ENCODE results near the gene KLK14.

The KLK14 gene

GRCh38 chr19:51083181-51083580, 494 bp upstream of the KLK14 start:
- DNase-seq: no peak

- no peak for DNase-seq
These were observed 1.2 kb downstream of the KLK14 start for GRCh38 chr19:51081476-51081875.

DNA sequence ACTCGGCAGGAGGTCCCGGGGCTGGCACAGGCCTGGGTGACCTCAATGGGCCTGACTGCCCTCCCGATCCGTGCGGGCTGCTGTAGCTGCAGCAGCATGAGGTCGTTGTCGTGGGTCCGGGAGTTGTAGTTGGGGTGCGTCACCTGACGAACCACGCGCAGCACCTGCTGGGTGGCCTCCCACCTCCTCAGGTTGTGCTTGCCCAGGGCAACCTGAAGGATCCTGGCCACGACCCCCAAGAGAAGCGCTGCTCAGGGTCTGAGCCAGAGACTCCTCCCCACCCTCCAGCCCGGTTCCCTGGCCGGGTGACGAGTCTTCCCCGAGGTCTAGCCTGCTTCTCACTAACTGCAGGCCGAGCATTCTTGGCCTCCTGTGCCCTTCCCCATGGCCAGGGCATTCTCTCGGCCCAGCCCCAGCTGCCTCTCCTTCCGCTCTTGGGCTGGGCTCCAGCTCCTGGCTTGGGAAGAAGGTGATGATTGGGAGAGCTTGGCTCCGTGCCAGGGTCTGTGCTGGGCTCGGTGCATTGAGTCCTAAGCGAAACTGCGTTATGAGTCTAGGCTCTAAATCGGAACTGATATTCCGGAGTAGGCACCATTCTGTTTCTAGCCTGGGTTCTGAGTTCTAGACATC, 3.1 kb downstream of the KLK14 start:
- no peak for DNase-seq

GRCh38 chr19:51078731-51079130, 4.0 kb downstream of the KLK14 start:
- DNase-seq: no peak

- no peak for DNase-seq
These were observed 4.6 kb downstream of the KLK14 start for GRCh38 chr19:51078104-51078503.

DNA sequence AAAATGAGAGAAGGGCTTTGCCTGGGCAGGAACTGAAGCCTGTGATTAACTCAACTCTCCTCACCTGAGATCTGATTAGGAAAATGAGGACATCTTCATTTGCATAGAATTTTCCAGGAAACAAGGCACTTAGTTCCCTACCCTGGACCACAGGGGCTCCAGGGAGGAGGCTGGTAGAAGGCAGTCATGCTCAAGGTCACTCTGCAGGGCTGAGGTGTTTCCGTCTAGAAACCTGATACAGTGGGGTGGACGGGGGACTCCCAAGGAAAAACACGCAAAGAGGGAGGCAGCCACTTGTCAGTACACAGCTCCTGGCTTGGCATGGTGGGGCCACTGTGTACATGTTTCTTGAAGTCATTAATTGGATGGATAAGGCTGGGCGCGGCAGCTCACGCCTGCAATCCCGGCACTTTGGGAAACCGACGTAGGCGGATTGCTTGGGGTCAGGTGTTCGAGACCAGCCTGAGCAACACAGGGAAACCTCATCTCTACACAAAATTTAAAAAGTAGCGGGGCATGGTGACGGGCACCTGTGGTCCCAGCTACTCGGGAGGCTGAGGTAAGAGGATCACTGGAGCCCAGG, 6.0 kb downstream of the KLK14 start:
- DNase-seq: no peak

DNA sequence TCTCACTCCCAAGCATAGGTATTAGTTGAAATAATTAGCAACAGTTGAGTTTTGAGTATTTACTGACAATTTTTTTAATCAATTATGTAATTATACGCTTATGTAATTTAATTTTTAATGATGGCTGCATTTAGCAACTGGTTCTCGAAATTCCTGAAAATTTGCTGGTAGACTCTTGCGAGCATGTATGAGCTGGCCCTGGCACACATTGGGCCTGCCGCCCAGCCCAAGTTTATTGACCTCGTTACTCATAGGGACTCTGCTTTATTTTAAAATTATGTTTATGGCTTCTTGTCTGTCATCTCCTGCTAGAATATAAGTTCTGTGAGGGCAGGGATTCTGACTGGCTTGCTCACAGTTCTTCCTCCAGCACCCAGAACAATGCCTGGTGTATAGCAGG, 6.7 kb downstream of the KLK14 start:
- DNase-seq: no peak

DNA sequence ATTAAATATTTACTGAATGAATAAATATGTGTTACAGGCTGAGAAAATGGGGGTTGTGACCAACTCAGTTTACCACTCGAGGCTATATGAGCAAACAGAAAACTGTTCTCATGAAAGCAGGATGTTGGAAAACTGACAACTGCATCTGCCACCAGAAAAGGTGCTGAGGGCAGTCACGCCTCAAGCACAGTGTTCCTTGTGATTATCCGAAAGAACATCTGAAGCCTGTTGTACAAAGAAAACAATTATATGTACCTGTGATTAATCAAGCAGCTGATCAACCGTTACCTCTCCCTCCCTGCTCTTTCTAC, 11.6 kb downstream of the KLK14 start:
- DNase-seq: no peak

- no peak for DNase-seq
These were observed 12.2 kb downstream of the KLK14 start for GRCh38 chr19:51070334-51071094.

DNA sequence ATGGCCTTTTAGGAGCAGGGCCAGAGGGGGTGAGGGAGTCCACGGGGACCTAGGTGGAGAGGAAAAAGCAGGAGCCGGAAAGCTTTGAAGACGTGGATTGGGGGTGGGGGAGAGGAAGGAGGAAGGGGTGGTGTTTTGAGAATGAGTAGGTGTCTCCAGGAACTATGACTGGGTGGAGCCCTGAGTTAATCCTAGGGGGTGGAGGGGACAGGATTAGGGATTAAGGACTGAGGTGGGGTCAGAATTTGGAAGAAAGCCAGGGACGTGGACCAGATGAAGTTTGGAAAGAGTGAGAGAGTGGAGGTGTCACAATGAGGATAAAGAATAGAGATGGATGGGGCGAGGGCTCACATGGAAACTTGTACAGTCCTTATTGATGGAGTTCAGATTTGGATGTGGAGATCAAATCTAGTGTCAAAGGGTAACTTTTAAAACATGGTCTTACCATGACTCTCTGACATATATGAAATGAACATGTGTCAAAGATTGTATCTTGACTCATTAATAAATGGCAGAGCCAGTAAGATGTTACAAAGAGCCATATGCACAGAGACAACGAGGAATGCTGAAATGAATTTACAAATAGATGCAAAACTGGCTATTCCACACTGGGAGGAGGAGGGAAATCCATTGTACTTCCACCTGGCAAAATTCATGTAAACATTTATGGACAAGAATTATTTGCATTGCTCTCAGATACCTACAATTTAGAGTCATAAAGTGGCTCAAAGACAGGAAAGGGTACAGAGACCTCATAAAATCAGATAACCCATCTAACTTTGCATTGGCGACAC, 16.1 kb downstream of the KLK14 start:
- DNase-seq: no peak

DNA sequence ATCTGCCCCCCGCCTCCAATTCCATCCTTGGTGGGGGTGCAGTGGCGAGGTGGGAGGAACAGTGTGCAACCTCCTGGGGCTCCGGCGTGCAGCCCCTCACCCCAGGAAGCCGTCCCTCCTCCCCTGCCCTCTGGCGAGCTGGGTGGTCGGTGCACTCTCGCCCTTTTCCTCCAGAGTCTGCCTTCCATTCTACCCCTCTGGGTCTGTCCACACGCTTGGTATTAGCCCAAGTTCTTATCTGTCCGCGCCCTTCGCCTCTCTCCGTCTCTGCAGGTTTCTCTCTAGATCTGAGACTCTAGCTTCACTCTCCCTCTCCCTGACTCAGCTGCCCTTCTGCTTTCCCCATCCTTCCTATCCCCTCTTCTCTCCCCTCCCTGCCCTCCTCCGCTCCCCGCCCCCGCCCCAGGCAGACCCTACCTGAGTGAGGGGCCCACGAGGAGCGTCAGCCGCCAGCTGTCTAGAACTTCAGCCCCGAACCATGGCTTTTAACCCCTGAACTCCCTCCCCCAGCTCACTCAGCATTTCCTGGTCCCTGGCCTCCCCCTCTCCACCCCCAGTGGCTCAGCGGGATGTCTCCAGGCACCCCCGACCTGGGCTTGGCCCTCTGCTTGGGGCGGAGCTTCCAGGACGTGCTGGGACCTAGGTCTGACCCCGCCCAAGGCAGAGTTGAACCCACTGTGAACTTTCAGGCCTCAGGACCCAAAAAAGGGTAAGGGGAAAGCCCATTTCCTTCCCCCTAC, 17.3 kb downstream of the KLK14 start:
- no peak for DNase-seq

- no peak for DNase-seq
These were observed 18.0 kb downstream of the KLK14 start, which contains the start of gene KLK13 for GRCh38 chr19:51064534-51065220. Gene KLK13 (minus strand): TSS chr19:51065092. CDS start chr19:51065067, 25 bp downstream.

- DNase-seq: no peak
These were observed 19.0 kb downstream of the KLK14 start for GRCh38 chr19:51063664-51064063.

DNA sequence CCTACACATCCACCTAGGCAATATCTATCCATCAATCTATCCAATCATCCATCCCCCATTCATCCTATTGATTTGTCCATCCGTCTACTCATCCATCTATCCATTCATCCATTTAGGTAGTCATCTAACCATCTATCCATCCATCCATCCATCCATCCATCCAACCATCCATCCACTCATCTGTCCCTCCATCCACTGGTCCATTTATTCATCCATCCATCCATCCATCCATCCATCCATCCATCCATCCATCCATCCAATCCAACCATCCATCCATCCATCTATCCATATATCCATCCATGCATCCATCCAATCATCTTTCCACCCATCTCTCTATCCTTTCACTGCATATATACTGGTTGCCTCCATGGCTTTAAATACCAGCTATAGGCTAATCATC, 21.7 kb downstream of the KLK14 start:
- DNase-seq: no peak

DNA sequence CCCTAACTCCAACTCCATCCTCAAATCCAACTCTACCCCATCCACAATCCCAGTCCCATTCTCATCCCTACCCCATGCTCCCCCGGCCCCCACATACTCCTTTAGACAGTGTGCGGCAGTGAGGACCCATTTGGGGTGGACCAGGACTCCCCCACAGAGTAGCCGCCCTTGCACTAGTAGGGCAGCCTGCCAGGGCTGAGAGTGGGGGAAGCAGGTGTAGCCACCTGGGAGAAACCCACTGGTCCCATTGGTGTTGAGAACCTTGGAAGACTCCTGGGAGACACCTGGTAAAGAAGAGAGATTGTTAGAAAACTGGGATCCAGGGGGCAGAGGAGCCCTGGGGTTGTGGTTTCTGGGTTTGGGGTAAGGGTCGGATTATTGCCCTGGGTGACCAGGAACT, 22.4 kb downstream of the KLK14 start:
- no peak for DNase-seq

DNA sequence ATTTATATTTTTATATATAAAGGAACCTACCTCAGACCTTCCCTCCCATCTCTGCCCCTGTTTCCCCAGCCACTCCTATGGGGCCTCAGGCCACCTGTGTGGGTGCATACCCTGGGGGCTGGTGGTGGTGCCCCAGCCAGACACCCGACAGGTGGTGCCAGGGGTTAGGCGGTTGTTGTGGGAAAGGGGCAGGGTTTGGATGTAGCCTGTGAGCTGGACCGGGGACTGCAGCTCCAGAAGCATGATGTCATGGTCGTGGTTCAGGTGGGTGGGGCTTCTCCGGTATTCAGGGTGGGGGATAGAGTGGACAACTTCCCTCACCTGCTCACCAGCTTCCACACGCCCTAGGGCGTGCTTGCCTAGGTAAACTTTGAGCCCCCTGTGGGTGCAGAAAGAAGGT, 23.0 kb downstream of the KLK14 start:
- DNase-seq: no peak

- no peak for DNase-seq
These were observed 26.8 kb downstream of the KLK14 start for GRCh38 chr19:51055866-51056265.

GRCh38 chr19:51047031-51047335, 35.7 kb downstream of the KLK14 start:
- DNase-seq: no peak

DNA sequence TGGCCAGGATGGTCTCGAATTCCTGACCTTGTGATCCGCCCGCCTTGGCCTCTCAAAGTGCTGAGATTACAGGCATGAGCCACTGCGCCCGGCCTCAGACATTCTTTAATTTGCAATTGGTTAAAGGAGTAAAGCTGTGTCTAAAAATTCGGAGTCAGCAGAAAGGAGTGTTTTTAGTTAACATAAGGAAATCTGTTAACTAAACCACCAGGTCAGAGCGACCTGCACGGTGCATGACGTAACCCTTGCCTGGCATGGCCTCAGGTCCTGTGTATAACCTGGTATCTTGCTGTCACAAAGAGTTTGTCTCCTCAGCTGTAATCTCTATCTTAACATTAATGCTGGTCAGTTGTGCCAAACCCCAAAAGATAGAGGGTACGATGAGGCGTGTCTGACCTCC, 38.4 kb downstream of the KLK14 start:
- no peak for DNase-seq

- no peak for DNase-seq
These were observed 39.2 kb downstream of the KLK14 start for GRCh38 chr19:51043497-51043896.

GRCh38 chr19:51040151-51040550, 42.5 kb downstream of the KLK14 start:
- DNase-seq: no peak

GRCh38 chr19:51036519-51036918, 46.2 kb downstream of the KLK14 start:
- no peak for DNase-seq

GRCh38 chr19:51034704-51035103, 48.0 kb downstream of the KLK14 start, which contains the start of gene KLK12:
Gene KLK12 (minus strand): TSS chr19:51035002. CDS start chr19:51034621, 381 bp downstream.
- no peak for DNase-seq
